HG02642 (cell line): ENCODE measurements around the gene RGS7BP.

Experiments used
- ATAC-seq: cut with Tn5 transposase; IDR thresholded peaks from one replicate; pipeline ENCODE4 v1.9.1; 2021; ENCODE audit warnings: mild to moderate bottlenecking; ENCODE audit not compliant: unreplicated experiment, poor library complexity

Gene RGS7BP

GRCh38 chr5:64505769-64506566 lies at the start of gene RGS7BP:
RGS7BP (plus strand) TSS chr5:64506015; CDS start chr5:64506625, 610 bp downstream.
- peak; percentile 50 for ATAC-seq

DNA sequence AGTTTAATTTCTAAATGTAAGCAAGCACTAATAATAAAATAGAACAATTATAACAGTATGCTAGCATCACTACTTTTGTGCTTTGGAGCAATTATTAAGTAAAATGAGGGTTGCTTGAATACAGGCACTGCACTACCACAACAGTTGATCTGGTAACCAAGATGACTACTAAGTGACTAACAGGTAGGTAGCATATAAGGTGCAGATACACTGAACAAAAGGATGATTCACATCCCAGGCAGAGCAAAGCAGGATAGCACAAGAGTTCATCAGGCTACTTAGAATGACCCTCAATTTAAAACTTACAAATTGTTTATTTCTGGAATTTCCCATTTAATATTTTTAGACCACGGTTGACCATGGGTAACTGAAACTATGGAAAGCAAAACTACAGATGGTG lies 48.0 kb upstream of the RGS7BP start:
- no peak for ATAC-seq

DNA sequence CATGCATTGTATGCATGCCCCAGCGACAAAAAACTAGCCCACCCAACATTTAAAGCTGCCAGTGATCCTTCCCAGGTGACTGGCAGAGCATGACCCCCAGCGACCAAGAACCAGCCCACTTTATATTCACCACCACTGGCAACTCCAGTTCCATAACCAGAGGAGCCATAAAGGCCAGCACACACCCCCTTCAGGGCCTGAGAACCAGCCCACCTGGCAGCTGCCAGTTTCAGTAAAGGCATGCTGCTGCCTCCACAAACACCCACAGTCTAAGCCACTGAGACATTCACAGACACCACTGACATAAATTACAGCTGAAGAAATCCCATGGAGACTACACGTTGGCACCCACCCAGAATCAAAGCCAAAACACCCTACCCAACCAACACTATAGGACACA lies 46.9 kb upstream of the RGS7BP start:
- no peak for ATAC-seq

DNA sequence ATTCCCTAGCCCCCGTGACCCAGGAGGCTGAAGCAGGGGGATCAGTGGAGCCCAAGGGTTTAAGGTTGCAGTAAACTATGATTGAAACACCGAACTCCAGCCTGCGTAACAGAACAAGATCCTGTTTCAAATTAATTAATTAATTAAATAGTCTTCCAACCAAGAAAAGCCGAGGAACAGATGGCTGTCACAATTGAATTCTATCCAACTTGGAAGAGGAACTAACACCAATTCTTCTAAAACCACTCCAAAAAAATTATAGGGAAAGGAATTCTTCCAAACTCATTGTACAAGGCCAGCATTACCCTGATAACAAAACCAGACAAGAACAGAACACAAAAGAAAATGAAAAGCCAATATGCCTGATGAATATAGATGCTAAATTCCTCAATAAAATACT lies 43.4 kb upstream of the RGS7BP start:
- no peak for ATAC-seq

DNA sequence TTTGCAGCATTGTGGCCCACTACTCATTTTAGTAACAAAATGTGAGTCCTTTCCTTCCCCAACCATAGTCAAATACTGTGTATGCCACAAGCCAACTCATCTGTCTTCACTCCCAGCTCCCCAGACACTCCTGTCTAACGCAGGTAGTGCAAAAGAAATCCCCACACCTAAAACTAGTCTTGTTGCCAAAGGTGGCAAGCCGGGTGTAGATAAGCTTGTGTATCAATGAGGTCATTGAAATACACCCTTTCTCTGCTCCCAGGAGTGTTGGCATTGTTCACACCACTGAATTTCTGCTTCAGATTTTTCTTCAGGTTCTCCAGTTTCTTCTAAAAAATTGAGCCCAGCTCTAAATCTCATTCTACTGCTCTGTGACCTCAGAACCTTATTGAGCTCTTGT lies 19.7 kb upstream of the RGS7BP start:
- ATAC-seq = no peak

DNA sequence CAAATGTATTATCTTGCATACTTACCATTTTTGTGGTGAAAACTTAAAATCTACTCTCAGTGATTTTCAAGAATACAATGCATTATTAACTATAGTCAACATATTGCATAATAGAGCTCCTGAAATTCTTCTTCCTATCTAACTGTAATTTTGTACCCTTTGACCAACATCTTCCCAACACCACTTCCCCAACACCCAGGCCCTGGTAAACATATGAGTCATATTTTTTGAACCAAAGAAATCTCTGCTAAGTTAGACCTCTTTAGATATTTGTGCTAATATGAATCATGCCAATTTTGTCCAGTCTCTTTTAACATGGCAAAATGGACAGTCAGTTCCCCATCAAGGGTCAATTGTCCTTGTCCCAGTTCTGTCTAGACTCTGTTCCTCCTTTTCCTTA lies 18.5 kb upstream of the RGS7BP start:
- no peak for ATAC-seq

DNA sequence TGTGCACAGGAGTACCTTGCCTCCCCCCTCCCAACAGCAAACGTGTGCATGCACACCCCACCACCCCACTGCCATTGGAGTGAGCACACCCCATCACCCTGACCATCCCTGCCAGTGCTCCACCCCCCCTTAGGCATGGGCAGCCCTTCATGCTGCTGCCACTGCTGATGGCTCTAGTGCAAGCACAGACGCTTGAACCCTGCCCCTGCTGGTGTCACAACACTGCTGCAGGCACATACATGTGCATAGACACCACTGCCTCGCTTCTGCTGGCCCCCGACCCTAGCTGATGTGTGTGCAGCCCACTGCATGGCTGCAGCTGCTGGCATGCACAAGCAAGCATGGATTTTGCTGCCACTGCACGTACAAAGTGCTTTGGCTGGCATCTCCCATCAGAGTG lies 16.0 kb upstream of the RGS7BP start:
- no peak for ATAC-seq

GRCh38 chr5:64497386-64497785 lies 8.4 kb upstream of the RGS7BP start:
- no peak for ATAC-seq

GRCh38 chr5:64502196-64502595 lies 3.6 kb upstream of the RGS7BP start:
- no peak for ATAC-seq

DNA sequence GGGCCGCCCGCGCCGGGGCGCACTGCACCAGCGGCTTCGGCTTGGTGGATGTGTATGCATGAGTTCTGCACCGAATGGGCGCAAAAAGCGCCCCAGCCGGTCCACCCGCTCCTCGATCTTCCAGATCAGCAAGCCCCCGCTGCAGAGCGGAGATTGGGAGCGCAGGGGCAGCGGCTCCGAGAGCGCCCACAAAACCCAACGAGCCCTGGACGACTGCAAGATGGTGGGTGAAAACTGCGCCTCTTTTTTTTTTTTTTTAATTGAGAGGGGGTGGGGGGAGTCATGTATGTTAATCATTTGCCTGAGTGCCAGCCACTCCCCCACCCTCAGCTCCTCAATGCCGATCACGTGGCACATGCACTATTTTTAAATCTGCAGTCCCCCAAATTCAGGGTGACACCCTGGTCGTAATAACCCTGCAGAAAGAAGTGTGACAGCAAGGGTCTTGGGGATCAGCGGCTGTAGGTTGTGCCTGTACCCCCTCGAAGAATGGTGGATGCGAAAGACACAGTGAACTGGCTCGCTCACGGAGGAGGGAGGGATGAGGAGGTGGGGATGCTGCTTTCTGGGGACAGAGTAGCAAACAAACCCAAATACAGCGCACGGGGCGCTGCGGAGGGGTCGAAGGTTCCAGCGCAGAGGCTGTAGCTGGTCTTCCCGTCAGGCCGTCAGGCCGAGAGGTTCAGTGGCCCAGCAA lies 900 bp downstream of the RGS7BP start:
- ATAC-seq = no peak

GRCh38 chr5:64507264-64507605 lies 1.4 kb downstream of the RGS7BP start:
- no peak for ATAC-seq

GRCh38 chr5:64509828-64510227 lies 4.0 kb downstream of the RGS7BP start:
- no peak for ATAC-seq

GRCh38 chr5:64513492-64513891 lies 7.7 kb downstream of the RGS7BP start:
- ATAC-seq = no peak

DNA sequence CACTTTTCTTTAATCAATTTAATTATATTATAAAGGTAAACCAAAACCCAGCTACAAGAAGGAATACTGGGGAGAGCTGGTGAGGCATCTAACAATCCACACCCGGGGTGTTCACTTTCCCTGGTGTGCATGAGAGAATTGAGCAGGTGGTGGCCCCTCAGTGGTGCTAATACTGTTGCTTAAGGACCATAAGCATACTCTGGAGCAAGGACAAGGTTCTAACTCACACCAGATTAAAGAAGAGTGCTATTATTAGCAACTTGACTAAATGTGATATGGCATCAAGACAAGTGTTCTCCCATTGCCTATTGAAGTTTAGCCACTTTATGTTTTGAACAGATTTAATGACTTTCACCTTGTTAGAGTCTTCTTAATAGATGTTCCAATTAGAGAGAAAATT lies 8.8 kb downstream of the RGS7BP start:
- no peak for ATAC-seq

DNA sequence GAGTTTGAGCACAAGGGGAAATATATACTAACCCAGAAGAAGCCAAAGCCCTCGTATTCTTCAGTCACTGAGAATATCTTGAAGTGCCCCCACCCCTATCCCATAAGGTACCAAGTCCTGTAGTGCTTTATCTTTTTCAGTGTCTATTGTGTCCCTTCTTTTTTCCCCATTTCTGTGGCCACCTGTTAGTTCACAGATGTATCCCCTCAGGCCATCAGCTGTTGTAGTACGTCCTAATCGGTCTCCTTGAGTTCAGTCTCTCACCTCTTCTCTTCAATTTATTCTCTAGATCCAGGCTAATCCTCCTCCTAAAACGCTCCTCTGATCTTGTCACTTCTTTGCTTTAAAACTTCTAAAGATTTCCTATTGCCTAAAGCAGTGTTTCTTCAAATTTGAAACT lies 10.4 kb downstream of the RGS7BP start:
- ATAC-seq = no peak

DNA sequence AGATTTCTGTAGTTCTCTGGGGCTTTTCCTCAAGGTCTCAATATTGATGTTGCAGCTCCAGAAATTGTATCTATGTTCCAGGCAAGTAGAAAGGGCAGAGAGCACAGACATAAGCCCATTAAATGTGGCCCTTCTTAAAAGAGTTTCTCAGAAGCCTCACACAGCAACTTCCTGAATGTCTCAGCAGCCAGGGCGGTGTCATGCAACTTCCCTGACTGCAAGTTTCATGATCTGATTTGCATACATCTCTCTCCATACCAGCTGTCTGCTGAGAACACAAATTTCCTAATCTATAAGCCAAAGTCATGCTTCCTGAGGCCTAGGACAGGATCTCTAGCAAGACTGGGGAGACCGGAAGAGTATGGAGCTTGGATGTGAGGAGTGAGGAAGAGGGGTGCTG lies 13.0 kb downstream of the RGS7BP start:
- peak; percentile 95 for ATAC-seq

- ATAC-seq = peak; percentile 7
These were observed 13.4 kb downstream of the RGS7BP start for GRCh38 chr5:64519263-64519662.

- ATAC-seq = no peak
These were observed 21.1 kb downstream of the RGS7BP start for GRCh38 chr5:64526734-64527439.

- ATAC-seq = no peak
These were observed 24.3 kb downstream of the RGS7BP start for GRCh38 chr5:64530076-64530475.

- no peak for ATAC-seq
These were observed 26.4 kb downstream of the RGS7BP start for GRCh38 chr5:64532212-64532611.

- ATAC-seq = no peak
These were observed 26.8 kb downstream of the RGS7BP start for GRCh38 chr5:64532657-64533056.
